GM21529 (cell line): ENCODE results near the gene EFHC1.

Experiments
- ATAC-seq: cut with Tn5 transposase; IDR thresholded peaks from one replicate; pipeline ENCODE4 v1.9.1; 2021; ENCODE audit not compliant: unreplicated experiment

EFHC1 gene

GRCh38 chr6:52551483-52552277, 131.5 kb downstream of the EFHC1 start:
- ATAC-seq, result no peak

GRCh38 chr6:52552278-52552643, 132.1 kb downstream of the EFHC1 start:
- ATAC-seq, result peak; percentile 97

- no peak for ATAC-seq
These were observed 133.0 kb downstream of the EFHC1 start for GRCh38 chr6:52553158-52553557.

- no peak for ATAC-seq
These were observed 133.6 kb downstream of the EFHC1 start for GRCh38 chr6:52553719-52554118.

- no peak for ATAC-seq
These were observed 134.6 kb downstream of the EFHC1 start for GRCh38 chr6:52554684-52555280.

- no peak for ATAC-seq
These were observed 135.5 kb downstream of the EFHC1 start for GRCh38 chr6:52555518-52556233.

- ATAC-seq, result no peak
These were observed 137.5 kb downstream of the EFHC1 start for GRCh38 chr6:52557389-52558265.

GRCh38 chr6:52558266-52559000, 138.3 kb downstream of the EFHC1 start:
- no peak for ATAC-seq

GRCh38 chr6:52560462-52560861, 140.3 kb downstream of the EFHC1 start:
- no peak for ATAC-seq

- no peak for ATAC-seq
These were observed 142.8 kb downstream of the EFHC1 start for GRCh38 chr6:52562911-52563310.

GRCh38 chr6:52564856-52565255, 144.7 kb downstream of the EFHC1 start:
- ATAC-seq, result no peak

- ATAC-seq, result peak; percentile 80
These were observed 146.1 kb downstream of the EFHC1 start for GRCh38 chr6:52566201-52566600.

GRCh38 chr6:52566853-52567279, 146.7 kb downstream of the EFHC1 start:
- ATAC-seq, result no peak

GRCh38 chr6:52568320-52568719, 148.2 kb downstream of the EFHC1 start:
- ATAC-seq, result no peak

- no peak for ATAC-seq
These were observed 150.2 kb downstream of the EFHC1 start for GRCh38 chr6:52570291-52570700.

- ATAC-seq, result no peak
These were observed 151.1 kb downstream of the EFHC1 start for GRCh38 chr6:52571099-52571755.

- no peak for ATAC-seq
These were observed 152.4 kb downstream of the EFHC1 start for GRCh38 chr6:52572536-52572935.

- ATAC-seq, result no peak
These were observed 153.2 kb downstream of the EFHC1 start for GRCh38 chr6:52573295-52573694.
